OCI-LY3 (cell line): ENCODE results near the gene NPLOC4.

Source experiments
- H2AFZ ChIP-seq: fragments of 200-600, 300-600 bp; shearing (Covaris generic); 2 replicates; pipeline ENCODE4 v1.6.0; 2014; ENCODE audit warnings: antibody characterized with exemption, low read depth, low read length
- H3K27ac ChIP-seq: fragments of 200-600, 300-600 bp; sonication (generic); 2 replicates; pipeline ENCODE4 v1.5.1; 2014; ENCODE audit warnings: mild to moderate bottlenecking, low read length, moderate library complexity, mixed read lengths
- H3K27me3 ChIP-seq: fragments of 200-600, 300-600 bp; sonication (generic); 2 replicates; pipeline ENCODE4 v1.6.1; 2014; ENCODE audit warnings: low read depth, low read length, mixed read lengths
- H3K36me3 ChIP-seq: fragments of 200-600, 300-600 bp; sonication (generic); replicated peaks from 2 replicates; pipeline ENCODE3; 2014; ENCODE audit warnings: low read depth, low read length, mixed read lengths
- H3K4me1 ChIP-seq: fragments of 300-600, 200-600 bp; sonication (generic); 2 replicates; pipeline ENCODE4 v1.6.1; 2014; ENCODE audit warnings: low read length, mixed read lengths
- H3K4me2 ChIP-seq: fragments of 200-600, 300-600 bp; sonication (generic); 2 replicates; pipeline ENCODE4 v1.6.1; 2014; ENCODE audit warnings: low read length, mixed read lengths
- H3K4me3 ChIP-seq: fragments of 300-600, 200-600 bp; sonication (generic); 2 replicates; pipeline ENCODE4 v1.5.1; 2014; ENCODE audit warnings: antibody characterized with exemption, mild to moderate bottlenecking, low read length, moderate library complexity
- H3K79me2 ChIP-seq: fragments of 300-600, 200-600 bp; shearing (Covaris generic); 2 replicates; pipeline ENCODE4 v1.6.1; 2014; ENCODE audit warnings: mild to moderate bottlenecking, low read length, mixed read lengths
- H3K9ac ChIP-seq: fragments of 300-600, 200-600 bp; shearing (Covaris generic); 2 replicates; pipeline ENCODE4 v1.6.0; 2014; ENCODE audit warnings: mild to moderate bottlenecking, low read length, moderate library complexity
- H3K9me3 ChIP-seq: fragments of 200-600, 300-600 bp; shearing (Covaris generic); 2 replicates; pipeline ENCODE4 v1.6.1; 2014; ENCODE audit warnings: low read length, mixed read lengths; ENCODE audit not compliant: insufficient read depth
- H4K20me1 ChIP-seq: fragments of 200-600, 300-600 bp; sonication (generic); 2 replicates; pipeline ENCODE4 v1.6.1; 2016; ENCODE audit warnings: low read length, mixed read lengths; ENCODE audit not compliant: insufficient read depth
- EZH2phosphoT487 ChIP-seq: fragments of 200-600 bp; shearing (Covaris generic); IDR thresholded peaks from 2 replicates; pipeline ENCODE4 v1.6.1; 2018; ENCODE audit warnings: antibody characterized with exemption, mixed run types, low read depth
- TF ChIP-seq, protein P1 (sequence below): fragments of 200-600, 300-600 bp; sonication (generic); IDR thresholded peaks from 2 replicates; pipeline ENCODE4 v1.5.1; 2014; ENCODE audit warnings: antibody characterized with exemption, low read length, low read depth

NPLOC4 gene

GRCh38 chr17:81660441-81660840 is 23.5 kb upstream of the NPLOC4 start:
- Histone ChIP-seq H3K79me2 (peaks cover 7% of the 10 kb centered on the region), H2AFZ (no peak overlapping the region), H3K9ac (no peak overlapping the region), H4K20me1 (no peaks in the 10 kb centered on the region), H3K27ac (no peak overlapping the region), H3K27me3 (no peaks in the 10 kb centered on the region), H3K4me1 (peaks cover 18% of the 10 kb centered on the region), H3K36me3 (peaks cover 12% of the 10 kb centered on the region), H3K4me2 (no peak overlapping the region), H3K4me3 (no peak overlapping the region), H3K9me3 (no peaks in the 10 kb centered on the region)
- TF ChIP-seq EZH2phosphoT487, result no peak
- TF ChIP-seq, protein P1, sequence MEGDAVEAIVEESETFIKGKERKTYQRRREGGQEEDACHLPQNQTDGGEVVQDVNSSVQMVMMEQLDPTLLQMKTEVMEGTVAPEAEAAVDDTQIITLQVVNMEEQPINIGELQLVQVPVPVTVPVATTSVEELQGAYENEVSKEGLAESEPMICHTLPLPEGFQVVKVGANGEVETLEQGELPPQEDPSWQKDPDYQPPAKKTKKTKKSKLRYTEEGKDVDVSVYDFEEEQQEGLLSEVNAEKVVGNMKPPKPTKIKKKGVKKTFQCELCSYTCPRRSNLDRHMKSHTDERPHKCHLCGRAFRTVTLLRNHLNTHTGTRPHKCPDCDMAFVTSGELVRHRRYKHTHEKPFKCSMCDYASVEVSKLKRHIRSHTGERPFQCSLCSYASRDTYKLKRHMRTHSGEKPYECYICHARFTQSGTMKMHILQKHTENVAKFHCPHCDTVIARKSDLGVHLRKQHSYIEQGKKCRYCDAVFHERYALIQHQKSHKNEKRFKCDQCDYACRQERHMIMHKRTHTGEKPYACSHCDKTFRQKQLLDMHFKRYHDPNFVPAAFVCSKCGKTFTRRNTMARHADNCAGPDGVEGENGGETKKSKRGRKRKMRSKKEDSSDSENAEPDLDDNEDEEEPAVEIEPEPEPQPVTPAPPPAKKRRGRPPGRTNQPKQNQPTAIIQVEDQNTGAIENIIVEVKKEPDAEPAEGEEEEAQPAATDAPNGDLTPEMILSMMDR, result no peak

GRCh38 chr17:81659038-81659437 is 22.1 kb upstream of the NPLOC4 start:
- Histone ChIP-seq H3K9me3 (no peaks in the 10 kb centered on the region), H3K27me3 (no peaks in the 10 kb centered on the region), H3K79me2 (no peaks in the 10 kb centered on the region), H3K4me2 (peak overlapping the region; percentile 20; the same call in 1 of the 2 replicates), H3K27ac (no peak overlapping the region), H3K4me1 (peaks cover 10% of the 10 kb centered on the region), H2AFZ (no peak overlapping the region), H3K9ac (no peak overlapping the region), H3K4me3 (no peak overlapping the region), H4K20me1 (no peaks in the 10 kb centered on the region), H3K36me3 (peaks cover under 1% of the 10 kb centered on the region)
- TF ChIP-seq, protein P1, result no peak
- no peak for TF ChIP-seq EZH2phosphoT487

DNA sequence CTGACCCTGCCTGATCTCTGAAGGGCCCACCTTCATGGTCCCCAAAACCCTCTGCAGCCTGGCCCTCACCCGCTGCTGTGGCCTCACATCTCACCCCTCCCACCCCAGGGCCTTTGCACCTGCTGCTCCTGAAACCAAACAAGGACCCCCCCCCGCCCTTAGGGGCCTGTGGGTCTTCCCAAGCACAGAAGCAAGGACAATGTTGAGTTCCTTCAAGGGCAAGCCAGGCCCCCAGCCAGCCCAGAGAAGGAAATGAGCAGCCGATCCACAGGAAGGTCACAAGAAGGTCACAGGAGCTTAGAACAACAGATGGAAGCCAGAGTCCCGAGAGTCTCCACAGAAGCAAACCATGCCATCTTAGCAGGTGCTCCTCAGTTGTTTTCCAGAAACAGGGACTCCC is 19.9 kb upstream of the NPLOC4 start:
- Histone ChIP-seq H3K27me3 (no peaks in the 10 kb centered on the region), H3K79me2 (no peaks in the 10 kb centered on the region), H3K9ac (no peak overlapping the region), H4K20me1 (no peaks in the 10 kb centered on the region), H3K4me2 (no peak overlapping the region), H3K9me3 (no peaks in the 10 kb centered on the region), H3K27ac (no peak overlapping the region), H3K4me1 (peaks cover 8% of the 10 kb centered on the region), H2AFZ (no peak overlapping the region), H3K4me3 (no peak overlapping the region), H3K36me3 (no peaks in the 10 kb centered on the region)
- TF ChIP-seq, protein P1, result no peak
- TF ChIP-seq EZH2phosphoT487, result no peak

GRCh38 chr17:81656118-81656743 is 19.3 kb upstream of the NPLOC4 start, which contains the start of gene PDE6G:
Gene PDE6G, minus strand, starts transcription at chr17:81656542. Its CDS starts 3,237 bp downstream, at chr17:81653305.
- Histone ChIP-seq H3K9ac (no peak within 1 kb of the TSS), H3K27me3 (no peaks in the 10 kb centered on the region), H3K79me2 (no peaks in the 10 kb centered on the region), H2AFZ (no peak within 1 kb of the TSS), H4K20me1 (no peaks in the 10 kb centered on the region), H3K4me2 (no peak within 1 kb of the TSS), H3K4me1 (peaks cover 8% of the 10 kb centered on the region), H3K27ac (no peak within 1 kb of the TSS), H3K36me3 (no peaks in the 10 kb centered on the region), H3K4me3 (no peak within 1 kb of the TSS), H3K9me3 (no peaks in the 10 kb centered on the region)
- TF ChIP-seq, protein P1, result no peak
- no peak for TF ChIP-seq EZH2phosphoT487
